Measurements from ENCODE around the gene ESRRG.

Gene ESRRG

DNA sequence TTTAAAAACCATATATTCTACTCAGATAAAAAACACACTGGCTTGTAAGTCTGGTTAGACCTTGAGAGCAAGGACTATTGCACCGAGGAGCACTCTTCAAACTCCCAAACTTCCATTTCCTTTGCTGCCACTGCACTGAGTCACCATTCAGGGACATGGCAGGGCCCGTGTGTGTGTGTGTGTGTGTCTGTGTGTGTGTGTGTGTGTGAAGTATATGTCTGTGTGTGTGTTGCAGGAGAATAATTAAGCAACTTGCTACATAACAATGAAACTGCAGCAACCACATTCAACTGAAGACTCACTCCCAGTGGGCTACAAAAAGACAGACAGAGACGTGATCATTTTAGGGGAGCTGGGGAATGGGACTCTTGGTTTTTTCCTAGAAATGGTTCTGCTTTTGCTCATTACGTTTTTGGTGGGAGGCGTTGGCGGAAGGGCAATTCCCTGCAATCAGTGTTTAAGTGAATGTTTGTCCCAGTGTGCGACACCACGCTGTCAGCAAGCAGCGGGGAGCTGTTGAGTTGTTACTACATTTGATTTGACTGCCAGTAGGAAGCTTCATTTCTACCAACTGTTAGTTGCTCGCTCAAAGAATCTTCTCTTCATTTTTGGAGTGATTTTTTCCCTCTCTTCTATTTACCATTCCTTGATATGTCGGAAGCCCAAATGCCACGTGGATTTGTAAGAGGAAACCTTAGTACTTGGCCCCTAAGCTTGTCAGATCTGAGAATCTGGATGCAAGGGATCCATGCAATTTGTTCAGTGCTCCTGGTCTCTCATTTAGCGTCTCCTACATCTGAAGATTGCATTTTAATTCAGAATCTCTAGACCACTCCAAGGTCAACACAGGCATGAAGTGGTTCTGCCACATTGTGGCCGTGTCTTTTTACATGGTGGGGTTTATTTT lies 36.1 kb downstream of the ESRRG start:
- TF ChIP-seq, protein P1, sequence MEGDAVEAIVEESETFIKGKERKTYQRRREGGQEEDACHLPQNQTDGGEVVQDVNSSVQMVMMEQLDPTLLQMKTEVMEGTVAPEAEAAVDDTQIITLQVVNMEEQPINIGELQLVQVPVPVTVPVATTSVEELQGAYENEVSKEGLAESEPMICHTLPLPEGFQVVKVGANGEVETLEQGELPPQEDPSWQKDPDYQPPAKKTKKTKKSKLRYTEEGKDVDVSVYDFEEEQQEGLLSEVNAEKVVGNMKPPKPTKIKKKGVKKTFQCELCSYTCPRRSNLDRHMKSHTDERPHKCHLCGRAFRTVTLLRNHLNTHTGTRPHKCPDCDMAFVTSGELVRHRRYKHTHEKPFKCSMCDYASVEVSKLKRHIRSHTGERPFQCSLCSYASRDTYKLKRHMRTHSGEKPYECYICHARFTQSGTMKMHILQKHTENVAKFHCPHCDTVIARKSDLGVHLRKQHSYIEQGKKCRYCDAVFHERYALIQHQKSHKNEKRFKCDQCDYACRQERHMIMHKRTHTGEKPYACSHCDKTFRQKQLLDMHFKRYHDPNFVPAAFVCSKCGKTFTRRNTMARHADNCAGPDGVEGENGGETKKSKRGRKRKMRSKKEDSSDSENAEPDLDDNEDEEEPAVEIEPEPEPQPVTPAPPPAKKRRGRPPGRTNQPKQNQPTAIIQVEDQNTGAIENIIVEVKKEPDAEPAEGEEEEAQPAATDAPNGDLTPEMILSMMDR (conservative IDR thresholded peaks at IDR 0.05; ENCODE audit: low read depth, low read length), result no peak
- no peak for DNase-seq (ENCODE audit: low read depth)
- no peak overlapping the region for H3K4me3 ChIP-seq (ENCODE audit: low read length)

DNA sequence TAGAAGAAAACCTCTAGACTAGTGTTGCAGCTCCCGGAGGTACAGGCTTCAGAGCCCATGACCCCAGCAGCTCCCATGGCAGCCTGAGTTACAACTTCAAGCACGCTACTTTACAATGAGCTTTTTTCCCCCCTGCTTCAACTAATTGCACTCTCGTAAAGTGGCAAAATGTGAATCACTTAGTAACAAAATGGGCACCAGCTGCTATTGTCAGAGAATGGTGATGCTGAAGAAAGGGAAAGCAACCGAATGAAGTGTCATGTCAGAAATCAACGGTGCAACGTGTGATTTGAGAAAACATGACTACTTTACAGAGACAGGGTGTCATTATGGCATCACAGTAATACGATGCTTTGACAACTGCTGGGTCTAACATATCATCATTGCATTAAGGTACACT lies 40.5 kb downstream of the ESRRG start:
- no peak overlapping the region for H3K4me3 ChIP-seq (ENCODE audit: low read length)

DNA sequence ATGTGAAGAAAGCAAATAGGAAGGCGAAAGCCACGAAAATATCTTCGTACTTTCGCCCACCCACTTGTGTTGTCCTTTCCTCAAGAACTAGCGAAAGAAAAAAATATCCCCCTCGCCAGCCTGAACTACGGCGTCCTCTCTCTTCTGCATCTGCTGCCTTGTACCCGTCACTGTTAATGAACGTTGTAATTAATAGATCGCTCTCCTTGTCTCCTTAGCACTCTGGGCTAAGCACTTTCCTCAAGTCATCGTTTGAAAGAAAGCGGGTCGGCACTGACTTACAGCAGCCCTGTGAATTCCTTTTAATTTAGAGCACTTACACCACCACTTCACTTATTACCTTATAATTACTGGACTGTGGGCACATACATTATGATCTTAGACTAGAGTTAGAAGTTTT lies 44.1 kb downstream of the ESRRG start:
- no peak overlapping the region for H3K4me3 ChIP-seq (ENCODE audit: low read length)
- TF ChIP-seq, protein P1 (conservative IDR thresholded peaks at IDR 0.05; ENCODE audit: low read depth, low read length), result no peak
- DNase-seq (ENCODE audit: low read depth), result no peak

More for the DNA sequence above, 40.5 kb downstream of the ESRRG start:
- TF ChIP-seq, protein P1 (conservative IDR thresholded peaks at IDR 0.05; ENCODE audit: low read depth, low read length), result no peak
- DNase-seq (ENCODE audit: low read depth), result no peak

DNA sequence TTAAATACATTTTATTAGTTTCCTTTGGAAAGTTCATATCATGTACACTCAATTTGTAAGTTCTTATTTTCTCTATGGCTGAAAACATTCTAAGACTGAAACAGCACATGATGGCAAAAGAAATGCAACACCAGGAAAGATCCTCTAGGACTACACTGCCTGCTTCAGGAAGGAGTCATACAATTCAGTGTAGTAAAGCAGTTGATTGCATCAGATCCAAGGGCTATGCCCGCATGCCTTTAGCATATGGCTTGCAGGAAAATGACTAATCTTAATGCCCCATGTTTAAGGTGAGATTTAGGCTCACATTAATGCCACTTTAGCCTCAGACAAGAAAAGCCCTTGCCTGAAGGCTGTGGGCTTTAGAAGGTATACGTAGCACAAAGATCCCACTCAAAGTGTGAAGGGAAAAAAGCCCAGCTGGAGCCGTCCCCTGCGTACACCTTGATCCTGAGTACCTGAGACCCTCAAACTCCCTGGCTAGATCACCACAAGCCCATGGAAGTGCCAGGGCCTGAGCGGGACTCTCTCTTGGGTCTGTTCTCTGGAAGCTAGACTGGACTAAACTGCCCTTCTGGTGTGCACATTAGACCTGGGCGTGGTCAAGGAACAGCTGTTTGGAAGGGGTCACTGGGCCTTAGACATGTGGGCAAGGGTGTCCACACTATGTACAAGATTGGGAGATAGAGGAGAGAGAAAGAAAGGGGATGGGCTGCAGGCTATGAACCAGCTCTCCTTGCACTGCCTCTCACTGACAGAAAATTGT lies 52.9 kb downstream of the ESRRG start:
- TF ChIP-seq, protein P1 (conservative IDR thresholded peaks at IDR 0.05; ENCODE audit: low read depth, low read length), result peak; percentile 40
- DNase-seq (ENCODE audit: low read depth), result peak; percentile 21
- H3K4me3 ChIP-seq (ENCODE audit: low read length), result no peak overlapping the region

DNA sequence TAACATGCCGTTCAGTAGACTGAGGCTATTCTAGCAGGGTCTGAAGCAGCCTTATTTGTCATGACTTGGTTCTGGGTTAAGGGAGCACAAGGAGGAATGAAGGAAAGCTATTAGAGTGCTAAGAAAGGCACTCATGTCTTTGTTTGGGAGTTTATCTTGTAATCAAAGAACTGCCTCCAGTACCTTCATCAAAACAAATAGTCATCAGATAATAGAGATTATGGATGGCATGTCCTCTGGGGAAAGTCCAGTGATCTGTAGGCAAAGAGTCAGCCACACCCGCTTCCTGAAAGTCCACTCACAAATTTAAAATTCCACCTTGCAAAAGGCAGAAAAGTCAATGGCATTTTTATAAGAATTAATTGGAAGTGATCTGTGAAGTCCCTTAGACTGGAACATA lies 56.8 kb downstream of the ESRRG start:
- TF ChIP-seq, protein P1 (conservative IDR thresholded peaks at IDR 0.05; ENCODE audit: low read depth, low read length), result no peak
- H3K4me3 ChIP-seq (ENCODE audit: low read length), result no peak overlapping the region
- DNase-seq (ENCODE audit: low read depth), result no peak

DNA sequence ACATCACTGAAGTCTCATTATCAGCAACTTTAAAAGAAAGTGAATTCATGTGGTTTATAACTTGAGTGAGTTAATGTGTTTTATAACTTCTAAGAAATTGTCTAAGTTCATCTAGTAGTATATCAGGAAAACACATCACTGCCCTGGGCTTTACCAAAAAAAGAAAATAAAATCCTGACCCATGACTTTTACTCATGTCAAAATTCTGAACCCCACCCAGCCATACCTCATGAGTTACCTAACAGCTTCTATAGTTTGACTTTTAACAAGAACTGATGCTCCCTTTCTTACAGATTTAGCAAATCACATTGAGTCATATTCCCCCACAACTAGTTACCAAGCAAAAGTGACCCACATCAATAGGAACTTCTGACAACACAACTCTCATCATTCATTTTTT lies 57.4 kb downstream of the ESRRG start:
- no peak overlapping the region for H3K4me3 ChIP-seq (ENCODE audit: low read length)
- TF ChIP-seq, protein P1 (conservative IDR thresholded peaks at IDR 0.05; ENCODE audit: low read depth, low read length), result no peak
- no peak for DNase-seq (ENCODE audit: low read depth)

All from retinal pigment epithelial cell (primary cell).